Right kidney (tissue), 1 donor: ENCODE data around the gene GRID1.
"Not testable (repeated sequence)": the region's sequence is repeated elsewhere in the genome, so short reads cannot be mapped to it uniquely, and the experiment has no call there.

Source experiments
- DNase-seq: peaks from one replicate; pipeline ENCODE4 v3.0.0-alpha.2; 2016

The GRID1 gene

GRCh38 chr10:86103391-86104101 lies 263.0 kb downstream of the GRID1 start:
- no peak for DNase-seq

DNA sequence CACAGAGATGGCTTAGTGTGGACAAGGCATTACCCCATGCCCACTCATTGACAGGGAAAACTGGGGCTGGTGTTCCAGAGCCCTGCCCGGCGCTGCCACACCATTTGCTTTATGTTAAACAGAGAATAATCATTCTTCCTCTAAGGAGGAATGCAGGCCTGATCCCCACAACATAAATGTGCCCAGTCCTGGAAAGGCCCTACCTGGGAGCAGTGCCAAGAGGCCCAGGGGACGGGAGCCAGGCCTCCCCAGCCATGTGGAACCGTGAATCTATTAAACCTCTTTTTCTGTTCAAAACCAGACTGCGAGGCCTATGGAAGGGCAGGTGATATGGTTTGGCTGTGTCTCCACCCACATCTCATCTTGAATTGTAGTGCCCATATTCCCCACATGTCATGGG lies 264.1 kb downstream of the GRID1 start:
- DNase-seq = no peak

DNA sequence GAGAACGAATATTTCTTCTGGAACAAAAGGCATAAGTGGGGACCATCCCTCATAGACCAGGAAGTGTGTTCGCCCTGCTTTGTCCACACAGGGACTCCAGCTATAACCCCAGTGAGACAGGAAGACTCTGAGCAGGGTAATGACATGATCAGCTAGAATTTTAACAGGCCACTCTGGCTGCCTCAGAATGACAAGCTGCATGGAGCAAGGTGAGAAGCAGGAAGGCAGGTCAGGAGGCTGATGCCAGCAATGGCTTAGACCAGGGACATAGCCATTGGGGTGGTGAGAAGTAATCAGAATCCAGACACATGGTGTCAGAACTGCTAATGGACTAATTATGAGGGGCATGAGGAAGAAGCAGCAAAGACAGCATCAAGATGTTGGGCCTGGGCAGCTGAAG lies 264.6 kb downstream of the GRID1 start:
- DNase-seq = no peak

GRCh38 chr10:86100581-86101061 lies 266.0 kb downstream of the GRID1 start:
- no peak for DNase-seq

GRCh38 chr10:86099542-86100334 lies 266.9 kb downstream of the GRID1 start:
- no peak for DNase-seq

- no peak for DNase-seq
Observed at GRCh38 chr10:86098187-86098881, 268.3 kb downstream of the GRID1 start.

- DNase-seq = not testable (repeated sequence)
Observed at GRCh38 chr10:86095061-86095460, 271.5 kb downstream of the GRID1 start.

GRCh38 chr10:86092311-86092710 lies 274.3 kb downstream of the GRID1 start:
- DNase-seq = not testable (repeated sequence)

DNA sequence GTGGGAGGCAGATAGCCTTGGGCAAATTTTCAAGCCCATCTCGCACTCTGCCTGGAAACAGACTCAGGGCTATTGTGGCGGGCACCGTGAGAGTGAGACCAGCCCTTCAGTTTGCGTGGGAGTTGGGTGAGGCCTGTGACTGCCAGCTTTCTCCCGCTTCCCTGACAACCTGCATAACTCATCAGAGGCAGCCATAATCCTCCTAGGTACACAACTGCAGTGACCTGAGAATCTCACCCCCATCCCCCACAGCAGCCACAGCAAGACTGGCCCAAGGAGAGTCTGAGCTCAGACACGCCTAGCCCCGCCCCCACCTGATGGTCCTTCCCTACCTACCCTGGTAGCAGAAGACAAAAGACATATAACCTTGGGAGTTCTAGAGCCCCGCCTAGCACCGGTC lies 275.4 kb downstream of the GRID1 start:
- DNase-seq = no peak

DNA sequence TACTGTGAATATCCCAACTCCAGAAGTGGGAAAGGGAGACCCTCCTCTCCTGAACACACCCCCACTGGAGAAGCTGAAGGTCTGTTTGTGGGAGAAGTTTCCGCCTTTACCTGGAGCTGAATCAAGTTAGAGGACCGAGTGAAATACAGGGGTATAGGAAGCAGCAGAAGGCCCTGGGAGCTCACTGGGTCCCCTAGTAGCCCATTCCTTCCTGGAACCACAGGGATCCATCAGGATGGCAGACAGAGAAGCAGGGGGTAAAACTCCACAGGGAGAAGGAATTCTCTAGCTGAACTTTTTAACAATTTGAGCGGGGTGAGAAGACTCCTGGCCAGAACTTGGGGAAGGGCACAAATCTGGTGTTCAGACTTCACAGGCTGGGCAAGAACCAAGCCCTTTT lies 275.8 kb downstream of the GRID1 start:
- no peak for DNase-seq

- no peak for DNase-seq
Observed at GRCh38 chr10:86087716-86088115, 278.9 kb downstream of the GRID1 start.

DNA sequence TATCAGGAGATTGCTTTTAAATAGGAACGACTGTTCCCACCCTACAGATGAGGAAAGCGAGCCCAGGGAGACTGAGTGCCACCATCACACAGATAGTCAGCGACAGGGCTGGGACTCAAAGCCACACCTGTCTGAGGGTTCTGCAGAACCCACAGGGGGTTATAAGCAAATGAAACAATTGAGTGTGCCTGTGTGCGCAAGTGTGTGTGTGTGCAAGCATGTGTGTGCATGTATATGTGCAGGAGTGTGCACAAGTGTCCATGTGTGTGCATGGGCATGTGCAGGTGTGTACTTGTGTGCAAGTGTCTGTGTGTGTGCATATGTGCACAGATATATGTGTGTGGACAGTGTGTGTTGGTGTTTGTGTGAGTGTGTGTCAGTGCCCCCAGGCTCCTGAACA lies 280.2 kb downstream of the GRID1 start:
- no peak for DNase-seq

DNA sequence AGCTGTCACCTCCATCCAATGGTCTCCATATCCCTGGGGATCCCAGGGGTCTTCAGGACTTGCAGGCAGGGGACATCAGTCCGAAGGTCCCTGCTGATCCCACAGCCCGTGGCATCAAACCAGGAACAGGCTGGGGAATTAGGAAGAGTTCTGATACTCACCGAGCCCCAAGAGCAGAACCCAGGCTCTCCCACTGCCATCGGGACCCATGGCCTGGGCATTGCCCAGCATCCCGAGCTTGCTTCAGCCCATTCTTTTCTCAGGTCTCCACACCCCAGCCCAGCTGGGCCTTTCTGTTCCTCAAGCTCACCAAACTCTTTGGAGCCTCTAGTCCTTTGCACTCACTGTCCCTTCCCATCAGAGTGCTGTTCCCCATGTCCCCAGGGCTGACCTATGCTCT lies 280.9 kb downstream of the GRID1 start:
- no peak for DNase-seq

- no peak for DNase-seq
Observed at GRCh38 chr10:86085136-86085535, 281.5 kb downstream of the GRID1 start.

GRCh38 chr10:86084585-86084984 lies 282.0 kb downstream of the GRID1 start:
- no peak for DNase-seq

GRCh38 chr10:86083664-86084175 lies 282.9 kb downstream of the GRID1 start:
- no peak for DNase-seq

GRCh38 chr10:86083206-86083605 lies 283.4 kb downstream of the GRID1 start:
- no peak for DNase-seq

DNA sequence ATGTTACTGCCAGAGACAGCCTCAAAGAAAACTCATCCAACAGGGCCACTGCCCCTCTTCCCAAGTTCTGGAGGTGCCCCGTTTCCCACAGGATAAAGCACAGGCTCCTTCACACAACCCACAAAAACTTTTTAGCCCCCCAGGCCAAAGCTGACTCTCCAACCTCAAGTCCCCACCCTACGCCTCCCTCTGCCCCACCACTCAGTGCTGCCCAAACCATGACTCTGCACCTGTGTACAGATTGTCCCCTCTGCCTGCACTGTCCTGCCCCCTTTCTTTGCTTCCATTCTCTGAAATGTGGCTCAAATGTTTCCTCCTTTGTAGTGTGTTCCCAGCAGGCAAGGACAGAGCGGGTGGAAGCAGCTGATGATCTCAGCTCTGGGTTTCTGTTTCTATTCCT lies 284.0 kb downstream of the GRID1 start:
- no peak for DNase-seq

DNA sequence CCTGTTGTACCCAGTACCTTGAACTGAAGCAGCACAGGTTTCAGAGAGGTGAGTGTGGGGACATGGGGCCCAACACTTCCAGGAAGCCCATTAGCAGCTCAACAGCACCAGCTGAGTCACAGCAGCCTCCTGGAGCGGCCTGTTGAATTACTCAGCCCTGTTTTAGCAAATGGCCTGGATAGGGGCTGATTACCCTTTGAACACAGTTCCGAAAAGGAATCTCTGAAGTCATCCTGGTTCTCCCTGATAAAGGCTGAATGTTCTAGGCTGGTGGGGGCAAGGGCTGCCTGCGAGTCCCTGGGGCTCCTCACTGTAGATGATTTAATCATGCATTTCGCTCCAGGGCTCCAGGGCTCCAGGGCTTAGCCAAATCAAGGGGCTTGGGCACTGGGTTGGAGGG lies 287.5 kb downstream of the GRID1 start:
- no peak for DNase-seq

DNA sequence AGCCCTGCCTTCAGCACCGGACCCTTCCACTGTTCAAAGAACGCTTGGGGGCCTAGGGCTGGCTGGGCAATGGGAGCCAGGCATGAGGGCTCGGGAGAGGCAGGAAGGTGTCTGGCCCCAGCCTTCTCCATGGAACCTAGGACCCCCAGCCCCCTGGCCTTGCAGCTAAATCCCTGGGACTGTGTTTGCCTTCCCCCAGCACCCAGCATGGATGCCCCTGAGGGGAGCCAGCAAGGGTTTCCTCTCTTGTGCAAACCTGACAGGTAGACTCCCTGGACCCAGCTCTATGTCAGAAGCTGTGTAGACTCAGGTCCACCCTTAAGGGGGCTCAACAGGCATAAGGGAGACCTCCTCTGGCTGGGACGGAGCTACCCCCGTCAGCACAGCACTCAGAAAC lies 288.0 kb downstream of the GRID1 start:
- no peak for DNase-seq

DNA sequence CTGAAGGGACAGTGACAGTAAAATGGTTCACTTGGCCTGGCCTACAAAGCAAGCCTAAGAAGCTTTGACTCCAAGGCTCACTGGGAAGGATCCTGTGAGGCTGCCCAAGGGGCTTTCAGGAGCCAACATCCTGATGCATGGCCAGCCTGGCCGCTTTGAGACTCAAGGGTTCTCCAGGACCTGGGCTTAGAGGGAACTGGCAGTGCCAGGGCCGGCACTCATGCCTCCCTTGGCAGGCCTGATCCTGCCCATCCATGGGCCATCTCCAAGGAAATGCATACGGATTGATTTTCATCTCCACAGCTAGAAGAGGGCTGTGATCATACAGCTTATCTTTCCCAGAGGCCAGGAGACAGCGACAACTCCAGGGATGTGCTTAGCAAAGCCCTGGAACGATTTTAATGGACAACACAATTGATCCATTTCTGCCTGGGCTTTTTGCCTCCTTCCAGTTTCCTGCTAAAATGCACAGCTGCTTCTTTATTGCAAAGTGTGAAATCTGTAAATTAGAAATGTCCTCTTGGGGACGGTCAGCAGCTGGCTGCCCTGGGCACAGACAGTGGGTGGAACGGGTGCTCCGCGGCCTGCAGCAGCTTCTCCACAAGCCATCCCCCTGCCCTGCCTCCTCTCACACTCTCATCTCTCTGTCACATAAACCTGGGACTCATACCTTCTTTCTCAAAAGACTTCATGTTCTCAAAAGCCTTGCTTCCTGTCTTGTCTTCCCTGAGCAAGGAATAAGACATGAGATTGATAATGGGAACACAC lies 288.5 kb downstream of the GRID1 start:
- no peak for DNase-seq

DNA sequence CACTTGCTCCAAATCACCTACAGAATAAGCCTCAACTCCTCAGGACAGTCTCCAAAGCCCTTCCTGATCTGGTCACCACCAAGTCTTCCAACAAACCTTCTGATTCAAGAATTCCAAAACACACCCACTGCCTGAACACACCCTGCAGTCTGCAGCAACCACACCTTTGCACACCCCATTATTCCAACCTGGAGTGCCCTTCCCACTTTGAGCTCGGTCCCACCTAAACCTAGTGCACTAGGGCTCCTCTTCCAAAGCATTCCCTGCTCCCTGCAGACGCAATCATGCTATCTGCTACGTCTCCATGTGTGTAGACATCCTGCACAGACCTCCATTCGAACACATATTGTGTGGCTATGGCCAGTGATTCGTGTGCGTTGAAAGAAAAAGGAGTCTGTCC lies 289.3 kb downstream of the GRID1 start:
- no peak for DNase-seq
